H9 (cell line): ENCODE results near the gene SIRPD. TPM values are rescaled to one million over a fixed set of nuclear protein-coding genes. Genes with fewer than 3 reads are reported as not detected.

Experiments
- DNase-seq: peaks from one replicate; pipeline ENCODE4 v3.0.0-alpha.2; 2017
- H2AFZ ChIP-seq: one replicate; pipeline ENCODE4 v1.6.1; 2013; ENCODE audit warnings: mild to moderate bottlenecking, low read length, control low read depth, moderate library complexity
- H2AK5ac ChIP-seq: 2 replicates; pipeline ENCODE4 v1.6.1; 2013; ENCODE audit warnings: low read length, control low read depth, mixed read lengths; ENCODE audit not compliant: insufficient read length
- H2BK120ac ChIP-seq: one replicate; pipeline ENCODE4 v1.6.1; 2013; ENCODE audit warnings: low read depth, mild to moderate bottlenecking, low read length, control low read depth, inconsistent platforms; ENCODE audit not compliant: poor library complexity, severe bottlenecking
- H2BK12ac ChIP-seq: 2 replicates; pipeline ENCODE4 v1.6.1; 2013; ENCODE audit warnings: low read length, control low read depth, mixed read lengths, low read depth; ENCODE audit not compliant: insufficient read length
- H2BK15ac ChIP-seq: 2 replicates; pipeline ENCODE4 v1.6.1; 2013; ENCODE audit warnings: low read depth, low read length, control low read depth
- H2BK20ac ChIP-seq: one replicate; pipeline ENCODE4 v1.6.1; 2013; ENCODE audit warnings: low read depth, mild to moderate bottlenecking, low read length, control low read depth, inconsistent platforms; ENCODE audit not compliant: poor library complexity, severe bottlenecking
- H2BK5ac ChIP-seq: 2 replicates; pipeline ENCODE4 v1.6.1; 2013; ENCODE audit warnings: low read length, control low read depth, mixed read lengths; ENCODE audit not compliant: insufficient read length
- H3K14ac ChIP-seq: 2 replicates; pipeline ENCODE4 v1.6.1; 2013; ENCODE audit warnings: low read length, control low read depth; ENCODE audit not compliant: insufficient read depth
- H3K18ac ChIP-seq: 2 replicates; pipeline ENCODE4 v1.6.1; 2013; ENCODE audit warnings: low read depth, mild to moderate bottlenecking, mixed read lengths, low read length, control low read depth; ENCODE audit not compliant: insufficient read length
- H3K23ac ChIP-seq: 2 replicates; pipeline ENCODE4 v1.6.1; 2013; ENCODE audit warnings: low read length, control low read depth, mixed read lengths, low read depth; ENCODE audit not compliant: insufficient read length
- H3K23me2 ChIP-seq: 2 replicates; pipeline ENCODE4 v1.6.1; 2013; ENCODE audit warnings: low read depth, mild to moderate bottlenecking, mixed read lengths, low read length, control low read depth; ENCODE audit not compliant: insufficient read length, poor library complexity, severe bottlenecking
- H3K27ac ChIP-seq: 2 replicates; pipeline ENCODE4 v1.5.1; 2013; ENCODE audit warnings: low read length, control low read depth, mixed read lengths, low read depth; ENCODE audit not compliant: insufficient read length
- H3K27me3 ChIP-seq: 2 replicates; pipeline ENCODE4 v1.6.1; 2013; ENCODE audit warnings: low read length, control low read depth, inconsistent platforms; ENCODE audit not compliant: insufficient read depth
- H3K4ac ChIP-seq: 2 replicates; pipeline ENCODE4 v1.6.1; 2013; ENCODE audit warnings: low read depth, mild to moderate bottlenecking, control low read depth, inconsistent platforms, low read length, moderate library complexity
- H3K4me1 ChIP-seq: 2 replicates; pipeline ENCODE4 v1.6.1; 2013; ENCODE audit warnings: low read length, control low read depth, inconsistent platforms; ENCODE audit not compliant: insufficient read depth
- H3K4me2 ChIP-seq: 2 replicates; pipeline ENCODE4 v1.6.1; 2013; ENCODE audit warnings: low read length, control low read depth, mixed read lengths; ENCODE audit not compliant: insufficient read length, insufficient read depth
- H3K56ac ChIP-seq: 2 replicates; pipeline ENCODE4 v1.6.1; 2013; ENCODE audit warnings: low read depth, mild to moderate bottlenecking, mixed read lengths, low read length, control low read depth; ENCODE audit not compliant: insufficient read length
- H3K79me1 ChIP-seq: 2 replicates; pipeline ENCODE4 v1.6.1; 2013; ENCODE audit warnings: low read depth, mild to moderate bottlenecking, moderate library complexity, low read length, control low read depth, inconsistent platforms; ENCODE audit not compliant: insufficient read depth, poor library complexity, severe bottlenecking
- H3K79me2 ChIP-seq: 2 replicates; pipeline ENCODE4 v1.6.1; 2013; ENCODE audit warnings: low read length, control low read depth, inconsistent platforms; ENCODE audit not compliant: insufficient read depth
- H3K9ac ChIP-seq: 2 replicates; pipeline ENCODE4 v1.6.1; 2013; ENCODE audit warnings: low read length, control low read depth, mixed read lengths; ENCODE audit not compliant: insufficient read length; ENCODE audit errors: extremely low read depth
- H3K9me3 ChIP-seq: one replicate; pipeline ENCODE4 v1.6.1; 2013; ENCODE audit warnings: low read depth, low read length, inconsistent platforms; ENCODE audit not compliant: control insufficient read depth
- H3T11ph ChIP-seq: one replicate; pipeline ENCODE4 v1.6.1; 2013; ENCODE audit warnings: mild to moderate bottlenecking, low read length, control low read depth, inconsistent platforms
- H4K20me1 ChIP-seq: one replicate; pipeline ENCODE4 v1.6.1; 2013; ENCODE audit not compliant: control insufficient read depth, insufficient read length, insufficient read depth
- H4K5ac ChIP-seq: 2 replicates; pipeline ENCODE4 v1.6.1; 2013; ENCODE audit warnings: low read depth, mild to moderate bottlenecking, mixed read lengths, low read length, control low read depth; ENCODE audit not compliant: insufficient read length
- H4K8ac ChIP-seq: replicated peaks from 2 replicates; pipeline ENCODE4 v1.6.1; 2013; ENCODE audit warnings: low read length, control low read depth, mixed read lengths, low read depth; ENCODE audit not compliant: insufficient read length
- H4K91ac ChIP-seq: 2 replicates; pipeline ENCODE4 v1.6.1; 2013; ENCODE audit warnings: low read depth, mild to moderate bottlenecking, moderate library complexity, mixed read lengths, low read length, control low read depth; ENCODE audit not compliant: insufficient read length
- H3K27ac Mint-ChIP-seq, 3 experiments: 2 replicates in 2 of 3; 3 replicates in 1 of 3; pipeline ENCODE4 v1.8.0; 2020 to 2021; ENCODE audit warnings: mixed read lengths in 3 of 3, mild to moderate bottlenecking in 1 of 3, moderate library complexity in 1 of 3
- H3K27me3 Mint-ChIP-seq: 2 replicates; pipeline ENCODE4 v1.8.0; 2021; ENCODE audit warnings: low read depth, mild to moderate bottlenecking, moderate library complexity, mixed read lengths
- H3K36me3 Mint-ChIP-seq, 3 experiments: 2 replicates in 2 of 3; 3 replicates in 1 of 3; pipeline ENCODE4 v1.8.0; 2020 to 2021; ENCODE audit warnings: low read depth in 3 of 3, mixed read lengths in 3 of 3; ENCODE audit not compliant: insufficient read depth in 1 of 3
- H3K4me1 Mint-ChIP-seq, 2 experiments: 2 replicates each; pipeline ENCODE4 v1.8.0; 2020; ENCODE audit warnings: mixed read lengths in 2 of 2
- H3K4me3 Mint-ChIP-seq, 2 experiments: 2 replicates in 1 of 2; 3 replicates in 1 of 2; pipeline ENCODE4 v1.8.0; 2020 to 2021; ENCODE audit warnings: mild to moderate bottlenecking in 2 of 2, mixed read lengths in 2 of 2, moderate library complexity in 1 of 2
- H3K9me3 Mint-ChIP-seq, 2 experiments: 2 replicates in 1 of 2; 3 replicates in 1 of 2; pipeline ENCODE4 v1.8.0; 2020; ENCODE audit warnings: mild to moderate bottlenecking in 2 of 2, mixed read lengths in 2 of 2, moderate library complexity in 1 of 2
- whole genome bisulfite sequencing: extraction: QIAGEN DNeasy Blood & Tissue Kit; methylation state at CpG from one replicate; pipeline ENCODE4 v1.1.7; 2013; ENCODE audit warnings: missing lambda C conversion rate, low lambda C conversion rate, mixed read lengths; ENCODE audit not compliant: insufficient read length; ENCODE audit errors: extremely low coverage; 5-methylcytosine and 5-hydroxymethylcytosine counted together
- total RNA-seq: library from RNA; stranded (reverse); gene quantifications from 2 replicates; pipeline ENCODE4 v1.2.1, GENCODE V29; 2021
- TF ChIP-seq, protein P1 (sequence below): fragments of 200-600 bp; sonication (generic); conservative IDR thresholded peaks from 3 replicates; pipeline ENCODE4 v1.8.0; 2021; ENCODE audit warnings: antibody characterized with exemption, mild to moderate bottlenecking

Gene SIRPD
- total RNA-seq, 1 experiment from 2014 or later: not detected

DNA sequence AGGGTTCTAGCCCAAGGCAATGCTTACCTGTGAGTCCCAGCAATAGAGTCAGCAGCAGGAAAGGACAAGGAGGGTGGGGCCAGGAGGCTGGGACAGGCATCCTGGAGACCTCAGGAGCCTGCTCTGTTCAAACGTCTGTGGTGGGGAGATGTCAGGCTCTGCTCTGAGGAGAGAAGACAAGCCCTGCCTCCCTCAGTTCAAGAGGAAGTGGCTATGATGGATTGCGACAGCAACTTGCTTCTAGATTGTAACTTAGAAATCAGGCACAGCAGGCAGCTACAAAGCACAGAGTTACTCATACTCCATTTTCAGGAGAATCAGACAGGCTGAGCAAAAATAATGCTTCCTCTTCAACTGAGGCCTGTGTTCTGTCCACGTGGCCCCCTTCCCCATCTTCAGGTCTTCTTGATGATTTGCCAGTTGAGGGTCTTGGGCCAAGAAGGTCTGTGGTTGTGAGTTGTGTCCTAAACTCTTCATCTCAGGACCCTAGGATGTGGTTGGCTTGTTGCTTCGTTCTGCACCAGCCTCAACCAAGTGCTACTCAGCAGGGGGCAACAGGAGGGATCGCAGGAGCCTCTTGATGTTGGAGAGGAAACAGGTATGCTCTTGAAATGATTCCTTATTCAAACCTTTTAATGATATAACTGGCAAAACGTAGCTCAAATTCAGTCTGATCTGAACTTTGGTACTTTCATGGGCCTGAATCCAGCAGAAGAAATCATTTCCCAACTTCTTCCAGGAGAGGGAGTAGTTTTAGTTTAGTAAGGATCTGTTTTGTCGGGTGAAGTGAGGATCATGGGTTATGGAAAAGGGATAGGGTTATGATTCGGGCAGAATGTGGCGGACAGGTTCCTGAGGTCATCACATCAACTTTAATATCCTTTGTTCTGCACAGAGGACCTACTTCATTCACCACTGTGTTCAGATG, 31.3 kb upstream of the SIRPD start:
- H3K23ac ChIP-seq: no peak overlapping the region
- no peak overlapping the region for H3K4ac ChIP-seq
- no CpG with 5 or more reads among the region's 9 CpGs for WGBS
- no peak overlapping the region for H2BK5ac ChIP-seq
- H3K27ac ChIP-seq: no peak overlapping the region
- H3K79me2 ChIP-seq: no peaks in the 10 kb centered on the region
- TF ChIP-seq, protein P1, sequence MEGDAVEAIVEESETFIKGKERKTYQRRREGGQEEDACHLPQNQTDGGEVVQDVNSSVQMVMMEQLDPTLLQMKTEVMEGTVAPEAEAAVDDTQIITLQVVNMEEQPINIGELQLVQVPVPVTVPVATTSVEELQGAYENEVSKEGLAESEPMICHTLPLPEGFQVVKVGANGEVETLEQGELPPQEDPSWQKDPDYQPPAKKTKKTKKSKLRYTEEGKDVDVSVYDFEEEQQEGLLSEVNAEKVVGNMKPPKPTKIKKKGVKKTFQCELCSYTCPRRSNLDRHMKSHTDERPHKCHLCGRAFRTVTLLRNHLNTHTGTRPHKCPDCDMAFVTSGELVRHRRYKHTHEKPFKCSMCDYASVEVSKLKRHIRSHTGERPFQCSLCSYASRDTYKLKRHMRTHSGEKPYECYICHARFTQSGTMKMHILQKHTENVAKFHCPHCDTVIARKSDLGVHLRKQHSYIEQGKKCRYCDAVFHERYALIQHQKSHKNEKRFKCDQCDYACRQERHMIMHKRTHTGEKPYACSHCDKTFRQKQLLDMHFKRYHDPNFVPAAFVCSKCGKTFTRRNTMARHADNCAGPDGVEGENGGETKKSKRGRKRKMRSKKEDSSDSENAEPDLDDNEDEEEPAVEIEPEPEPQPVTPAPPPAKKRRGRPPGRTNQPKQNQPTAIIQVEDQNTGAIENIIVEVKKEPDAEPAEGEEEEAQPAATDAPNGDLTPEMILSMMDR: no peak
- no peak overlapping the region for H3K4me2 ChIP-seq
- Mint-ChIP-seq H3K27ac (no peak overlapping the region), H3K27me3 (no peaks in the 10 kb centered on the region), H3K36me3 (no peaks in the 10 kb centered on the region), H3K4me1 (no peaks in the 10 kb centered on the region), H3K4me3 (no peak overlapping the region), H3K9me3 (no peaks in the 10 kb centered on the region)
- no peak overlapping the region for H3K9ac ChIP-seq
- no peak overlapping the region for H2BK120ac ChIP-seq
- H4K8ac ChIP-seq: no peak overlapping the region
- H2BK12ac ChIP-seq: no peak overlapping the region
- no peak overlapping the region for H3K18ac ChIP-seq
- H2AK5ac ChIP-seq: no peak overlapping the region
- no peak overlapping the region for H4K91ac ChIP-seq
- DNase-seq: no peak
- no peak overlapping the region for H3K56ac ChIP-seq
- H3K27me3 ChIP-seq: no peaks in the 10 kb centered on the region
- no peaks in the 10 kb centered on the region for H3K79me1 ChIP-seq
- H2AFZ ChIP-seq: no peak overlapping the region
- H2BK20ac ChIP-seq: no peak overlapping the region
- H3K23me2 ChIP-seq: no peaks in the 10 kb centered on the region
- no peak overlapping the region for H3K14ac ChIP-seq
- H4K5ac ChIP-seq: no peak overlapping the region
- H3K9me3 ChIP-seq: no peaks in the 10 kb centered on the region
- no peak overlapping the region for H3T11ph ChIP-seq
- H4K20me1 ChIP-seq: no peaks in the 10 kb centered on the region
- no peak overlapping the region for H2BK15ac ChIP-seq
- H3K4me1 ChIP-seq: no peaks in the 10 kb centered on the region
